ENCODE results near the gene IGFN1.

The IGFN1 gene

GRCh38 chr1:201186192-201186591, 4.4 kb upstream of the IGFN1 start:
- no peaks in the 10 kb centered on the region for H3K9me3 ChIP-seq (ENCODE audit: control insufficient read depth, insufficient read depth, low read length)
- peaks cover 4% of the 10 kb centered on the region for H3K4me1 ChIP-seq (ENCODE audit: control insufficient read depth, low read length)
- peaks cover 31% of the 10 kb centered on the region for H3K27me3 ChIP-seq (ENCODE audit: control insufficient read depth, low read length)
- no peak overlapping the region for H3K27ac ChIP-seq (ENCODE audit: low read depth, low read length)
- H3K79me2 ChIP-seq (ENCODE audit: control insufficient read depth, low read length) = no peaks in the 10 kb centered on the region
- H3F3A ChIP-seq (ENCODE audit: control insufficient read depth, insufficient read depth) = no peaks in the 10 kb centered on the region
- no peaks in the 10 kb centered on the region for H4K20me1 ChIP-seq (ENCODE audit: control insufficient read depth, insufficient read depth, low read depth, low read length)
- H3K4me2 ChIP-seq (ENCODE audit: low read length) = no peak overlapping the region
- TF ChIP-seq EZH2phosphoT487 (IDR thresholded peaks at IDR 0.05; ENCODE audit: borderline replicate concordance, low read length) (no peak), CTCF (IDR thresholded peaks at IDR 0.05; ENCODE audit: low read depth, low read length, poor library complexity, severe bottlenecking) (no peak)
- H3K9me2 ChIP-seq (replicated peaks; ENCODE audit: control insufficient read depth, low read length) = no peaks in the 10 kb centered on the region
- no peak overlapping the region for H3K4me3 ChIP-seq (ENCODE audit: low read length)
- H3K36me3 ChIP-seq (ENCODE audit: control insufficient read depth, low read length) = no peaks in the 10 kb centered on the region

- Histone ChIP-seq H3K27me3 (ENCODE audit: control insufficient read depth, low read length) (peaks cover 31% of the 10 kb centered on the region), H3K4me2 (ENCODE audit: low read length) (no peak overlapping the region), H3K4me3 (ENCODE audit: low read length) (no peak overlapping the region), H3K9me2 (replicated peaks; ENCODE audit: control insufficient read depth, low read length) (no peaks in the 10 kb centered on the region), H4K20me1 (ENCODE audit: control insufficient read depth, insufficient read depth, low read depth, low read length) (no peaks in the 10 kb centered on the region), H3F3A (ENCODE audit: control insufficient read depth, insufficient read depth) (no peaks in the 10 kb centered on the region), H3K79me2 (ENCODE audit: control insufficient read depth, low read length) (no peaks in the 10 kb centered on the region), H3K36me3 (ENCODE audit: control insufficient read depth, low read length) (no peaks in the 10 kb centered on the region), H3K4me1 (ENCODE audit: control insufficient read depth, low read length) (no peaks in the 10 kb centered on the region), H3K9me3 (ENCODE audit: control insufficient read depth, insufficient read depth, low read length) (no peaks in the 10 kb centered on the region), H3K27ac (ENCODE audit: low read depth, low read length) (no peak overlapping the region)
- TF ChIP-seq CTCF (IDR thresholded peaks at IDR 0.05; ENCODE audit: low read depth, low read length, poor library complexity, severe bottlenecking) = no peak
- no peak for TF ChIP-seq EZH2phosphoT487 (IDR thresholded peaks at IDR 0.05; ENCODE audit: borderline replicate concordance, low read length)
These were observed 1.5 kb upstream of the IGFN1 start for GRCh38 chr1:201189085-201189484.

GRCh38 chr1:201190005-201190404, 619 bp upstream of the IGFN1 start:
- no peaks in the 10 kb centered on the region for H3F3A ChIP-seq (ENCODE audit: control insufficient read depth, insufficient read depth)
- no peak overlapping the region for H3K4me3 ChIP-seq (ENCODE audit: low read length)
- no peaks in the 10 kb centered on the region for H3K4me1 ChIP-seq (ENCODE audit: control insufficient read depth, low read length)
- H3K36me3 ChIP-seq (ENCODE audit: control insufficient read depth, low read length) = no peaks in the 10 kb centered on the region
- H3K9me2 ChIP-seq (replicated peaks; ENCODE audit: control insufficient read depth, low read length) = no peaks in the 10 kb centered on the region
- no peaks in the 10 kb centered on the region for H3K9me3 ChIP-seq (ENCODE audit: control insufficient read depth, insufficient read depth, low read length)
- H3K27me3 ChIP-seq (ENCODE audit: control insufficient read depth, low read length) = peaks cover 24% of the 10 kb centered on the region
- no peak for TF ChIP-seq EZH2phosphoT487 (IDR thresholded peaks at IDR 0.05; ENCODE audit: borderline replicate concordance, low read length)
- TF ChIP-seq CTCF (IDR thresholded peaks at IDR 0.05; ENCODE audit: low read depth, low read length, poor library complexity, severe bottlenecking) = no peak
- no peak overlapping the region for H3K4me2 ChIP-seq (ENCODE audit: low read length)
- no peaks in the 10 kb centered on the region for H3K79me2 ChIP-seq (ENCODE audit: control insufficient read depth, low read length)
- H4K20me1 ChIP-seq (ENCODE audit: control insufficient read depth, insufficient read depth, low read depth, low read length) = no peaks in the 10 kb centered on the region
- no peak overlapping the region for H3K27ac ChIP-seq (ENCODE audit: low read depth, low read length)
